Uterus (tissue), 4 donors: ENCODE results near the gene TMEM26. TPM values are rescaled to one million over a fixed set of nuclear protein-coding genes. Genes with fewer than 3 reads are reported as not detected.

Source experiments
- DNase-seq, 2 donors: peaks; one replicate each; pipeline ENCODE4 v3.0.0-alpha.2; 2019 to 2020
- H3K27ac ChIP-seq, 2 donors: fragments of 200-600 bp; sonication (generic); 1 replicate in 1 of 2; 2 replicates in 1 of 2; pipeline ENCODE4 v1.5.1; 2016 to 2018
- H3K27me3 ChIP-seq, 2 donors: fragments of 200-600 bp; sonication (generic); one replicate each; pipeline ENCODE4 v1.5.1; 2018 to 2019; ENCODE audit warnings: control low read depth in 1 of 2
- H3K36me3 ChIP-seq, 2 donors: fragments of 200-600 bp; sonication (generic); one replicate each; pipeline ENCODE4 v1.5.1; 2019; ENCODE audit warnings: control low read depth in 1 of 2
- H3K4me1 ChIP-seq, 2 donors: fragments of 200-600 bp; sonication (generic); one replicate each; pipeline ENCODE4 v1.5.1; 2018 to 2019; ENCODE audit warnings: control low read depth in 1 of 2
- H3K4me3 ChIP-seq, 2 donors: fragments of 200-600 bp; sonication (generic); 1 replicate in 1 of 2; 2 replicates in 1 of 2; pipeline ENCODE4 v1.5.1; 2018 to 2019; ENCODE audit warnings: mild to moderate bottlenecking in 1 of 2
- H3K9me3 ChIP-seq, 2 donors: fragments of 200-600 bp; sonication (generic); one replicate each; pipeline ENCODE4 v1.5.1; 2019; ENCODE audit warnings: control low read depth in 1 of 2
- CTCF ChIP-seq, 4 experiments: fragments of 200-600 bp in 2 of 4; fragments of 450-650 bp in 2 of 4; sonication (generic) in 2 of 4; IDR thresholded peaks; one replicate each; pipeline ENCODE4 v1.5.1; 2016 to 2019; ENCODE audit warnings: antibody characterized with exemption in 4 of 4, mild to moderate bottlenecking in 2 of 4, moderate library complexity in 1 of 4
- POLR2A ChIP-seq, 2 donors: fragments of 450-650 bp; IDR thresholded peaks; one replicate each; pipeline ENCODE4 v1.6.1; 2016; ENCODE audit warnings: antibody characterized with exemption in 2 of 2, mild to moderate bottlenecking in 1 of 2, moderate library complexity in 1 of 2
- intact Hi-C: fragments of 100-400 bp; cut with DNase I; formaldehyde crosslinking; loops from one replicate; pipeline ENCODE4 v1.15.1; 2023; ENCODE audit warnings: low total_unique reads
- total RNA-seq, 4 donors: library from RNA; depleted of rRNA in 3 of 4; stranded (reverse); fragments of >200 nt in 3 of 4; gene quantifications; one replicate each; pipeline versions ENCODE4 v1.1.0 to v1.2.4, GENCODE V29; 2014 to 2023
- donor health status: DM: yes; HTN: yes; CAD: no.

The TMEM26 gene
- total RNA-seq, 4 donors from 2014 or later, result 0.29 to 35.7 (median 1.8) TPM

GRCh38 chr10:61404751-61405150 lies 48.4 kb downstream of the TMEM26 start:
- no peak overlapping the region for H3K4me3 ChIP-seq
- H3K9me3 ChIP-seq, result no peaks in the 10 kb centered on the region
- no peaks in the 10 kb centered on the region for H3K4me1 ChIP-seq
- intact Hi-C loops, result no loop called here
- H3K27ac ChIP-seq, result no peak overlapping the region
- TF ChIP-seq POLR2A (IDR thresholded peaks at IDR 0.05) (no peak), CTCF (IDR thresholded peaks at IDR 0.05) (no peak)
- DNase-seq, result no peak
- H3K36me3 ChIP-seq, result no peaks in the 10 kb centered on the region
- H3K27me3 ChIP-seq, result no peaks in the 10 kb centered on the region

GRCh38 chr10:61400524-61400923 lies 52.7 kb downstream of the TMEM26 start:
- intact Hi-C loops, result no loop called here

GRCh38 chr10:61399406-61399805 lies 53.8 kb downstream of the TMEM26 start:
- Histone ChIP-seq H3K4me3 (no peak overlapping the region), H3K9me3 (no peaks in the 10 kb centered on the region), H3K27me3 (no peaks in the 10 kb centered on the region), H3K27ac (no peak overlapping the region), H3K36me3 (no peaks in the 10 kb centered on the region), H3K4me1 (no peaks in the 10 kb centered on the region)
- intact Hi-C loops, result no loop called here
- no peak for DNase-seq
- TF ChIP-seq POLR2A (IDR thresholded peaks at IDR 0.05), result no peak
- TF ChIP-seq CTCF (IDR thresholded peaks at IDR 0.05), result no peak

More at GRCh38 chr10:61400524-61400923, 52.7 kb downstream of the TMEM26 start:
- TF ChIP-seq CTCF (IDR thresholded peaks at IDR 0.05) (no peak), POLR2A (IDR thresholded peaks at IDR 0.05) (no peak)
- H3K4me1 ChIP-seq, result no peaks in the 10 kb centered on the region
- no peaks in the 10 kb centered on the region for H3K36me3 ChIP-seq
- no peak for DNase-seq
- H3K27ac ChIP-seq, result no peak overlapping the region
- H3K9me3 ChIP-seq, result no peaks in the 10 kb centered on the region
- H3K4me3 ChIP-seq, result no peak overlapping the region
- no peaks in the 10 kb centered on the region for H3K27me3 ChIP-seq

GRCh38 chr10:61398366-61399129 lies 54.6 kb downstream of the TMEM26 start:
- Histone ChIP-seq H3K9me3 (no peaks in the 10 kb centered on the region), H3K4me3 (no peak overlapping the region), H3K4me1 (no peaks in the 10 kb centered on the region), H3K36me3 (no peaks in the 10 kb centered on the region), H3K27ac (peak overlapping the region; percentile 83 to 92), H3K27me3 (no peaks in the 10 kb centered on the region)
- DNase-seq, result no peak
- intact Hi-C loops, result no loop called here
- no peak for TF ChIP-seq CTCF (IDR thresholded peaks at IDR 0.05)
- TF ChIP-seq POLR2A (IDR thresholded peaks at IDR 0.05), result no peak

- Histone ChIP-seq H3K36me3 (no peaks in the 10 kb centered on the region), H3K4me3 (peak overlapping the region; percentile 33 to 43), H3K4me1 (no peaks in the 10 kb centered on the region), H3K27ac (peak overlapping the region; percentile 83 to 92), H3K9me3 (no peaks in the 10 kb centered on the region), H3K27me3 (no peaks in the 10 kb centered on the region)
- no peak for TF ChIP-seq POLR2A (IDR thresholded peaks at IDR 0.05)
- no peak for TF ChIP-seq CTCF (IDR thresholded peaks at IDR 0.05)
- DNase-seq, result no peak
- intact Hi-C loops, result no loop called here
Observed at GRCh38 chr10:61397175-61397986, 55.8 kb downstream of the TMEM26 start.
